Kidney (tissue), 14 donors: Measurements from ENCODE around the gene TOM1. TPM values are rescaled to one million over a fixed set of nuclear protein-coding genes. Genes with fewer than 3 reads are reported as not detected.

Source experiments
- DNase-seq, 5 donors: peaks; one replicate each; pipeline ENCODE4 v3.0.0-alpha.2; 2013 to 2020
- FAIRE-seq: peaks from 2 replicates; lab custom pipeline; 2012; peaks lifted over from hg19 to GRCh38; lab: Jason Lieb, UNC
- H3K27ac ChIP-seq, 2 donors: one replicate each; pipeline ENCODE4 v1.7.0; 2013; ENCODE audit warnings: low read depth in 2 of 2, low read length in 2 of 2, inconsistent platforms in 1 of 2
- H3K27me3 ChIP-seq: one replicate; pipeline ENCODE4 v1.7.1; 2013; ENCODE audit warnings: low read length, inconsistent platforms; ENCODE audit not compliant: control insufficient read depth, insufficient read depth
- H3K36me3 ChIP-seq, 3 donors: one replicate each; pipeline versions ENCODE4 v1.7.0 to v1.7.1; 2013; ENCODE audit warnings: low read length in 3 of 3, control low read depth in 1 of 3, inconsistent platforms in 1 of 3; ENCODE audit not compliant: insufficient read depth in 3 of 3, control insufficient read depth in 2 of 3
- H3K4me1 ChIP-seq, 3 donors: one replicate each; pipeline versions ENCODE4 v1.7.0 to v1.7.1; 2013; ENCODE audit warnings: low read length in 3 of 3, inconsistent platforms in 1 of 3, low read depth in 1 of 3; ENCODE audit not compliant: control insufficient read depth in 2 of 3, insufficient read depth in 2 of 3
- H3K4me3 ChIP-seq, 3 donors: one replicate each; pipeline versions ENCODE4 v1.7.0 to v1.8.1; 2013; ENCODE audit warnings: low read length in 3 of 3, control low read depth in 1 of 3, inconsistent platforms in 1 of 3
- H3K9ac ChIP-seq, 3 donors: one replicate each; pipeline versions ENCODE4 v1.7.0 to v1.7.1; 2013; ENCODE audit warnings: low read length in 3 of 3, control low read depth in 1 of 3, inconsistent platforms in 1 of 3
- H3K9me3 ChIP-seq, 3 donors: one replicate each; pipeline versions ENCODE4 v1.7.0 to v1.7.1; 2013; ENCODE audit warnings: low read length in 3 of 3, control low read depth in 1 of 3, inconsistent platforms in 1 of 3; ENCODE audit not compliant: control insufficient read depth in 2 of 3, insufficient read depth in 1 of 3
- CTCF ChIP-seq: IDR thresholded peaks from 3 replicates; pipeline ENCODE4 v1.5.1; 2012; ENCODE audit warnings: mild to moderate bottlenecking, moderate library complexity, borderline replicate concordance; ENCODE audit not compliant: insufficient read depth; ENCODE audit errors: extremely low read depth
- intact Hi-C: fragments of 100-400 bp; cut with DNase I; formaldehyde crosslinking; loops from one replicate; pipeline ENCODE4 v1.11.1; 2022
- polyA plus RNA-seq: library from polyadenylated mRNA; stranded (reverse); fragments of 350-450 nt; fragmentation: Illumina TruSeq; extraction: RNeasy Lipid Tissue Mini Kit (QIAGEN cat#74804); gene quantifications from one replicate; pipeline ENCODE4 v1.2.3, GENCODE V29; 2014; ENCODE audit warnings: low read depth, low replicate concordance; ENCODE audit not compliant: insufficient read depth
- total RNA-seq: library from RNA; stranded (reverse); fragmentation: NEBNext Ultra II Directional; extraction: Animal tissue kit (Norgen Biotek cat#: 25700); gene quantifications from one replicate; pipeline ENCODE4 v1.2.1, GENCODE V29; 2021
- donor health status: control.
- donor health status: control.
- donor health status: control.
- donor health status: control.
- donor health status: control.
- donor health status: DM: yes; HTN: yes; CAD: no.
- donor health status: Normal renal cell carcinoma (clear cell type).

TOM1 gene
- total and polyA plus RNA-seq, 2 donors from 2014 or later, result 67.0 to 68.2 TPM

- no peak for FAIRE-seq
- Histone ChIP-seq H3K27ac (no peak overlapping the region), H3K4me1 (peaks cover 0 to 15% (median 0%) of the 10 kb centered on the region in 3 donors)
Observed at GRCh38 chr22:35354068-35354467, 54.4 kb downstream of the TOM1 start.

GRCh38 chr22:35357883-35358621 is 58.4 kb downstream of the TOM1 start:
- Histone ChIP-seq H3K9me3 (no peaks in the 10 kb centered on the region), H3K4me3 (no peak overlapping the region), H3K36me3 (no peaks in the 10 kb centered on the region), H3K9ac (no peak overlapping the region), H3K4me1 (peaks cover 0 to under 1% (median 0%) of the 10 kb centered on the region in 3 donors), H3K27ac (no peak overlapping the region), H3K27me3 (no peaks in the 10 kb centered on the region)
- no peak for TF ChIP-seq CTCF
- DNase-seq (no peak), FAIRE-seq (no peak)
- intact Hi-C loops, result no loop called here

More at GRCh38 chr22:35354068-35354467, 54.4 kb downstream of the TOM1 start:
- H3K27me3 ChIP-seq, result no peaks in the 10 kb centered on the region
- no peaks in the 10 kb centered on the region for H3K9me3 ChIP-seq
- no peak overlapping the region for H3K4me3 ChIP-seq
- DNase-seq, result peak in 1 of 5 donors; percentile 57
- no peaks in the 10 kb centered on the region for H3K36me3 ChIP-seq
- TF ChIP-seq CTCF, result no peak
- H3K9ac ChIP-seq, result no peak overlapping the region
- intact Hi-C loops, result no loop called here

- intact Hi-C loops, result no loop called here
- FAIRE-seq, result no peak
Observed at GRCh38 chr22:35359380-35360065, 59.8 kb downstream of the TOM1 start.

More at GRCh38 chr22:35359380-35360065, 59.8 kb downstream of the TOM1 start:
- Histone ChIP-seq H3K27ac (no peak overlapping the region), H3K4me3 (no peak overlapping the region), H3K36me3 (no peaks in the 10 kb centered on the region), H3K9me3 (no peaks in the 10 kb centered on the region), H3K27me3 (no peaks in the 10 kb centered on the region), H3K4me1 (no peaks in the 10 kb centered on the region), H3K9ac (no peak overlapping the region)
- DNase-seq, result no peak
- no peak for TF ChIP-seq CTCF
